ENCODE data around the gene GALNT7. TPM values are rescaled to one million over a fixed set of nuclear protein-coding genes. Genes with fewer than 3 reads are reported as not detected.

Gene GALNT7
- total and polyA plus RNA-seq, 4 donors: 0.65 to 13.0 (median 2.1) TPM

GRCh38 chr4:173134426-173134825 is 34.2 kb upstream of the GALNT7 start:
- Histone ChIP-seq H3K9me3 (ENCODE audit: control insufficient read depth in 4 of 4, low read length in 3 of 4) (no peaks in the 10 kb centered on the region), H3K9ac (ENCODE audit: low read depth in 1 of 2, low read length in 2 of 2) (no peak overlapping the region), H3K4me3 (ENCODE audit: low read depth in 1 of 3, low read length in 3 of 3) (no peak overlapping the region), H3K27ac (ENCODE audit: low read depth in 1 of 2, low read length in 2 of 2) (no peak overlapping the region), H3K36me3 (ENCODE audit: control insufficient read depth in 4 of 4, insufficient read depth in 3 of 4, low read depth in 1 of 4, low read length in 3 of 4) (no peaks in the 10 kb centered on the region), H3K27me3 (ENCODE audit: control insufficient read depth in 4 of 4, insufficient read depth in 4 of 4, low read length in 3 of 4) (no peaks in the 10 kb centered on the region), H3K4me1 (ENCODE audit: control insufficient read depth in 4 of 4, insufficient read depth in 4 of 4, low read length in 3 of 4) (no peaks in the 10 kb centered on the region)
- no peak for DNase-seq (ENCODE audit: low spot score)
- TF ChIP-seq SP1 (IDR thresholded peaks at IDR 0.05): no peak
- TF ChIP-seq NR2F2 (IDR thresholded peaks at IDR 0.05): no peak
- no peak for TF ChIP-seq EGR1 (IDR thresholded peaks at IDR 0.05; ENCODE audit: low read depth in 2 of 2)
- no peak for TF ChIP-seq HNF4A (conservative IDR thresholded peaks at IDR 0.05)
- TF ChIP-seq MAX (IDR thresholded peaks at IDR 0.05): no peak
- TF ChIP-seq TAF1 (conservative IDR thresholded peaks at IDR 0.05): no peak
- TF ChIP-seq RXRA (IDR thresholded peaks at IDR 0.05): no peak
- no peak for TF ChIP-seq YY1 (IDR thresholded peaks at IDR 0.05)
- TF ChIP-seq ZBTB33 (IDR thresholded peaks at IDR 0.05): no peak
- no peak for TF ChIP-seq CTCF (IDR thresholded peaks at IDR 0.05; ENCODE audit: low read depth, low read length, missing input control)
- no peak for TF ChIP-seq ATF3 (IDR thresholded peaks at IDR 0.05)
- no peak for TF ChIP-seq HNF4G (IDR thresholded peaks at IDR 0.05)
- TF ChIP-seq GABPA (IDR thresholded peaks at IDR 0.05 in 1 of 2, conservative IDR thresholded peaks at IDR 0.05 in 1 of 2): no peak
- no peak for TF ChIP-seq REST (IDR thresholded peaks at IDR 0.05)
- TF ChIP-seq RAD21 (IDR thresholded peaks at IDR 0.05): no peak
- TF ChIP-seq FOXA1 (IDR thresholded peaks at IDR 0.05): no peak
- 77% methylated on average over 2 of the region's 2 CpGs for WGBS
